Measurements from ENCODE around the gene SMYD3. TPM values are rescaled to one million over a fixed set of nuclear protein-coding genes. Genes with fewer than 3 reads are reported as not detected.
"Not testable (repeated sequence)": the region's sequence is repeated elsewhere in the genome, so short reads cannot be mapped to it uniquely, and the experiment has no call there.

Gene SMYD3
- total RNA-seq, 1 donor from 2014 or later = 18.8 TPM

DNA sequence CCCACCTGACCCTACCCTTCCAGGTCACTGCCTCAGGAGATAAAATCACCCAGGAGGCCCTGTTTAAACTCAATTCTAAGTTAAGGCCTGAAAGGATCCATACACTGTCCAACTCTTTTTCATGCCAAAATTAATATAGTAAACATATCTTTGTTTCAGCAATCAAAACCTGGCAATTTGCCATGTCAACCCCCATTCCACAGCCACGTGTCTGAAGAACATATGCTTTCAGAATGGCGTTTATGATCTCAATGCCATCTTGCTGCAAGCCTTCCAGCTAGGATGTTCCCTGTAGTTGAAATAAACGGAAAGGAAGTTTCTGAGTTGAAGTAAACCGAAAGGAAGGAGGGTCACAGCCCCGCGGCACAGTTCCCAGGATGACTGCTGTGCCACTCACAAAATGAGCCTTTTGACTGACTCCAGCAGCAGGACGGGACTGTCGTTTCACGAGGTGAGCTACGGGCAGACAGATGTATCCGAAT is 472.0 kb downstream of the SMYD3 start:
- no peak for DNase-seq (ENCODE audit: low spot score)

DNA sequence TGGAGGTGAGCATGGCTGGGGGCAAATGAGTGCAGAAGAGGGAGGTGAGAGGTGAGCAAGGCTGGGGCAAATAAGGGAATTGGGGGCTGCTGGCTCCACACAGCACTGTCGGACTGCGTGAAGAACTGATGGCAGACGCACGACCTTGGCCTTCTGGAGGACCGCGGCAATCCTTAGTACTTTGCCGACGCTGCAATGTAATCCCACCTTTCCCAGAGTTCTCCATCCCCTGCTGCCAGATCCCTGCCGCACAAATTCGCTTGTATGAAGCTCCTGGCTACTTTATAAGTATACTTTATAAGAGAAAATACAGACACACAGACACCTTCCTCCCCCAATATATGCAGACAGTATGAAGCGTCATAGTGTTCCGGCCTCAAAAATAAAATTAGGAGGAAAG is 472.4 kb downstream of the SMYD3 start:
- no peak for DNase-seq (ENCODE audit: low spot score)

DNA sequence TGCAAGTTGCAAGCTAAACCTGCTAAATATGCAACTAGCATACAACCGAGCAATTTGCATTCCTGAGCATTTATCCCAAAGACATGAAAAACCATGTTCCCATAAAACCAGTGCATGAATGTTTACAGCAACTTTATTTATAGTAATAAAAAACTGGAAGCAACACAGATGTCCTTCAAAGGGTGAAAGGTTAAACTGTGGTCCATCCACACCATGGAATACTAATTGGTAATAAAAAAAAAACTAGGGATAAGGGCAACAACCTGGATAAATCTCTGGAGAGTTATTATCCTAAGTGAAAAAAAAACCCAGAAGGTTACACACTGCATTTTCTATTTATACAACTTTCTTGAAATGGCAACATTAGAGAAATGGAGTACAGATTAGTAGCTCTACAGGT is 474.1 kb downstream of the SMYD3 start:
- no peak for DNase-seq (ENCODE audit: low spot score)

DNA sequence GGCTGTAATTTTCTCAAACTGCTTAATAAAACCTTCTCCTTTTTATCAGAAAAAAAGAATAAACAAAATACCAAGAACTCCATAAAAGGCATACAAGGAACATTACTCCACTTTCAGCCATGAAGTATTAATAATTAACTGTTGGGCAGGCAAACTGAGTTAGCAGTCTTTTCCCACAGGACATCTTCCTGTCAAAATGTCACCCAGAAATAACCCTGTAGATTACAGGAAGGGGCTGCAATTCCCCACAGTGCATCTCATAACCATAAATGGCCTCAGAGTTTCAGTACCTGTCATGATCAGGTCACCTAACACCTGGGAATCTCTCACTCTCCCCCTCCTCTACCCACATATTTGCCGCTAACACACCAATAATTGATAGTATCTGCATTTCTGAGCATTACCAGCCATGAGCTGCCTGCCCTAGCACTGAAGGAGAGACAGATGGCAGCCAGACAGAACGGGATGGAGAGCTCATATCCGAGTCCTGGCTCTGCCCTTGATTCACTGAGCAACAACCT is 475.0 kb downstream of the SMYD3 start:
- DNase-seq (ENCODE audit: low spot score) = no peak

DNA sequence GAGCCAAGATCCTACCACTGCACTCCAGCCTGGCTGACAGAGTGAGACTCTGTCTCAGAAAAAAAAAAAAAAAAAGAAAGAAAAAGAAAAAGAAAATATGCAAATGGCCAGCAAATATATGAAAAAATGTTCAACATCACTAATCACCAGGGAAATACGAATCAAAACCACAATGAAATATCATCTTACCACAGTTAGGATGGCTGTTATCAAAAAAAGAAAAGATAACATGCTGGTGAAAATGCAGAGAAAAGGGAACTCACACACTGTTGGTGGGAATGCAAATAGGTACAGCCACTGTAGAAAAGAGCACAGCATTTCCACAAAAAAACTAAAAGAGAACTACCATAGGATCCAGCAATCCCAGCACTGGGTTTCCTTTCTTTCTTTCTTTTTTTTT is 477.5 kb downstream of the SMYD3 start:
- DNase-seq (ENCODE audit: low spot score) = no peak

DNA sequence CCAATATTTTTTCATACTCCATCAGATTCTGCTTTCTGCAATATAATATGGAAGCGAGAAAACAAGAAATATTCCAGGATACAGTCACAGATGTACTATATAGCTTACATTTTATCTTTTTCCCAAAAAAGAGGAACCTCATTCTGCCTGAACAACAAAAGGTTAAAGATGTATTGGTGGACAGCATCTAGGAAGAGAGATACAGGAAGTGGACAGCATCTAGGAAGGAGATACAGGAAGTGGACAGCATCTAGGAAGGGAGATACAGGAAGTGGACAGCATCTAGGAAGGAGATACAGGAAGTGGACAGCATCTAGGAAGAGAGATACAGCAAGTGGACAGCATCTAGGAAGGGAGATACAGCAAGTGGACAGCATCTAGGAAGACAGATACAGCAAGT is 483.0 kb downstream of the SMYD3 start:
- DNase-seq (ENCODE audit: low spot score) = not testable (repeated sequence)

DNA sequence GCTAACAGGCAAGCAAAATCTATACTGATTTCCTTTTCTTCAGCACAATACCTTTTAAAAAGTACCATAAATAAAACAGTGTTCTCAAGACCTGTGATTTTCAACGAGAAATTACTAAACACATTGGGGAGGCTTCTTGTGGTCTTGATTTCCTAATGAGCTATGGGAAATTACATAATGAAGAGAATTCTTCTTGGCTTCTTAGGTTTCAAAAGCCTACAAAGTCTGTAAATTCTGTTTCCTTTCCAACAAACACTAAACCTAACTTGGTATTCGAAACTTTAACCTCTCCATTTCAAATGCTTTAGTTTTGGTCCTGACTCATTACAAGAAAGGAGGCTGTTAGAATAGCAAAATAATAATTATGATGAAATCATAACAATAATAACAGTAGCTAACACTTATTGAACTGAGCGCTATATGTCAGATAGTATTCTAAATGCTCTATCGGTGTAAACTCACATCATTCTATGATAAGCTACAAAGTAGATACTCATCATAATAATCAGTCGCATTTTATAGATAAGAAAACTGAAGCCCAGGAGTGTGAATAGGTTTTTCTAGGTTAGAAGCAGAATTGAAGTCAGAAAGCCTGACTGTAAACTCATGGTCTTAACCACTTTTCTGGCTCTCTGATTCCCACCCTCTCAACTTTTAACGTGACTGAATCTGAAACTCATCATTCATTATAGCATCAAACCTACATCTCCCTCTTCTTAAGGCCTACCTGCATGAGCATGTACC is 486.7 kb downstream of the SMYD3 start:
- DNase-seq (ENCODE audit: low spot score) = no peak

DNA sequence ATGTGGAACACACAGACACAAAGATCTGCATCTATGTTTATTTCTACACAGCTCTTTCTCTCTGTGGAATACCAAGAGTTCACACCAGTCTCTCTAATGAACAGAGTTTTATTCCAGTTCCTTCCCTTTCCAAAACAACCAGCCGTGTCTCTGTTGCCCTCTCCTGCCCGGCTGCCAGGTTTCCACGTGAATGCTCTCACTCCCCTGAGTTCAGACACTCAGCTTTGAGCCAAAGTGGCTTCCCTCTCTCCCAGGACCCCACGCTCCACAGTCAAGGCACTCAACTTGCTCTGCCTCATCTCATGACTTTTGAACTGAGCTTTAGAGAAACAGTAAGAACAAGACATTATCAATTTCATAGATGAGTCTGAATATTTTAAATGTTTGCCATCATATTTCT is 488.9 kb downstream of the SMYD3 start:
- DNase-seq (ENCODE audit: low spot score) = no peak

DNA sequence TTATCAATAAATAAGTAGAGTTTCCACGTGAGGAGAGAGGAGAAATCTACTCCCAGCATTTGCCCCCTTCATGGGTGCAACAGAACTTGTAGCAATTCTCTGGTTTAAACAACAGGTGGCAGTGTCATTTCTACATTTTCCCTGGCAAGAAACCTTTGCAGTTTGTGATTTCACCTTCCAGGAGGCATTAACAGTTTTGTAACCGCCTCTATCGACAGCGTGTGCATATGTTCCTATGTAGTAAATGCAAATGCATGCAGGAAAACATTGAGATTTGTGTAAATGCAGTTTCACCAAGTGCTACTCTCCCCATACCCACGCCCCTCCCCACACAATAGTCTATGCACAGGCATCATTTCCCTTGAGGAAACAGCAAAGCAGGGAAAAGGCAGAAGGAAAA is 494.7 kb downstream of the SMYD3 start:
- DNase-seq (ENCODE audit: low spot score) = no peak

DNA sequence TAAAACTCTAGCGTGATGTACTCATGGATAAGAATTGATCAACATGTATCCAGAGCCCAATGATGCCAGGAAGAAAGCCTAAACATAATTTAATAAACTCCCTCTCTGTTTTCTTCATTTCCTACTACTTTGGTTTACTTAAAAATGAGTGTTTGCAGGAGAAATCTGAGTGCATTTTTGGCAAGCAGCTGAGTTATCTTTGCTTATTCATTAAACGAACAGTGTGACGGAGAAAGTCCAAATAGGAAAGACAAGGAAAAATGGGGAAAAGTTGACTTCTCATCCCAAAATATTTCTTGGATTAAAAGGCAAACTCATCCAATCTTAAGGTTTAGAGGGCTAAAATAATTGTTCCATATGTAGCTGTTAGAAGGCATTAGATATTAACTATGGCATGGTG is 496.7 kb downstream of the SMYD3 start:
- no peak for DNase-seq (ENCODE audit: low spot score)

DNA sequence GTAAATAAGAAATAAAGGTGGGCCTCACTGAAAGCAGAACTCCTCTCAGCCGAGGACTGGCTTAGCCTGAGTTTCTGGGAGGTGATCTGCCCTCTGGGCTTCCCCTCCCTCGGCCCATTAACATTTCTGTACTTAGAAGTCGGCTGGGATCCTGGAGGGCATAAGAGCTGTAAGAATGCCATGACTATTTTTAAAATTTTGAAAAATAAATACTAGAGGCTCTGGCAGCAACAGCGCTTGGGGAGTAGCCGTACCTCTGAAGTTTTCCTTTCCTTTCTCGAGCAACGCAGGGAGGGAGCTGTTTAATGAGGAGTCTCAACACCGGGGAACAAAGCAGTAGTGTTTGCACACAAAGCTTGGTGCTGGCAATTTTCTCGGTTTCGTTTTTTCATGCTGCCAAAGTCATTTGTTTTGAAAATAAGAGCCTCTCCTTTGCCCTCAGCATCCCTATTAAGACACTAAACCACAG is 498.7 kb downstream of the SMYD3 start:
- no peak for DNase-seq (ENCODE audit: low spot score)

DNA sequence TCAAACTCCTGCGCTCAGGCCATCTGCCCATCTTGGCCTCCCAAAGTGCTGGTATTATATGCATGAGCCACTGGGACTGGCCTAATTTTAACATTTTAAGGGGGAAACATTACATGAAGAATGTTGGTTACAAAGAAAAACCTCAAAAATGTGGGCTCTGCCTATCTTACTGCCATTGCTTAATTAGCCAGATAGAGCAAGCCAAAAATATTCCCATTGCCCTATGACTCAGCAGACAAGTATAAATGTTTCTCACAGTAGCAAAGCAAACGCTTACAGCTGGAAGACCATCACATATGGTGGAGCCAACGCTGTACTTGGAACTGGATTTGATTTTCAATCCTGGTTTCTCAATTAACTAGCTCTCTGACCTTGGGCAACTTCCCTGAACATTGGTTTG is 502.0 kb downstream of the SMYD3 start:
- no peak for DNase-seq (ENCODE audit: low spot score)

DNA sequence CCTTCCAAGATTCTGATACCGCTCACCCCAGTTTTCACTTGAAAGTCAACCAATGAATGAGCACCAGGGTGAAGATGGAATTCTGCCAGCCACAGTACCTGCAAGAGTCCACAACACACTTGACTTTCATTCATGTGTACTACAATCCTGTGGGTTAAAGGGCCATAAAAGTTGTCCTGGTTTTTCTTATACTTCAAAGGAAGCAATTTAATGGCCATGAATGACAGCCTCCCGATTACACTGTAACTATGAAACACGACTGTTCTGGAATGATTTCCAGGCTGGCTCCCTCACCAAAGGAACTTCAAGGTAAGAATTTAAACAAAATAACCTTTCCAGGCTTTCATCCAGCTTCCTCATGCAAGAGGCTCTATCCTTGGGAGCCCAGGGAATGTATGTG is 502.8 kb downstream of the SMYD3 start:
- DNase-seq (ENCODE audit: low spot score) = no peak

DNA sequence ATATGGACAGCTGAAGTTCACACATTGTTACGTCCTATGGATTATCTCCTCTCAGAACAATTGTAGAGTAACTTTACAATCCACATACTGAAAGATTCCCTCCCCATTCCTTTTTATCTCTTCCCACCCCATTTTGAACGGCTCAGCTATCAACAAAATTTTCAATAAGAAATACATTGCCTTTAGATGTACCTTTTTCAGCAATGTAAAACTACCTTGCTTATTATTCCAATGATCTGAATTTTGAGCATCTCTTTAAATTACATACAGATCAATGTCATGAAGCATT is 503.7 kb downstream of the SMYD3 start:
- no peak for DNase-seq (ENCODE audit: low spot score)

DNA sequence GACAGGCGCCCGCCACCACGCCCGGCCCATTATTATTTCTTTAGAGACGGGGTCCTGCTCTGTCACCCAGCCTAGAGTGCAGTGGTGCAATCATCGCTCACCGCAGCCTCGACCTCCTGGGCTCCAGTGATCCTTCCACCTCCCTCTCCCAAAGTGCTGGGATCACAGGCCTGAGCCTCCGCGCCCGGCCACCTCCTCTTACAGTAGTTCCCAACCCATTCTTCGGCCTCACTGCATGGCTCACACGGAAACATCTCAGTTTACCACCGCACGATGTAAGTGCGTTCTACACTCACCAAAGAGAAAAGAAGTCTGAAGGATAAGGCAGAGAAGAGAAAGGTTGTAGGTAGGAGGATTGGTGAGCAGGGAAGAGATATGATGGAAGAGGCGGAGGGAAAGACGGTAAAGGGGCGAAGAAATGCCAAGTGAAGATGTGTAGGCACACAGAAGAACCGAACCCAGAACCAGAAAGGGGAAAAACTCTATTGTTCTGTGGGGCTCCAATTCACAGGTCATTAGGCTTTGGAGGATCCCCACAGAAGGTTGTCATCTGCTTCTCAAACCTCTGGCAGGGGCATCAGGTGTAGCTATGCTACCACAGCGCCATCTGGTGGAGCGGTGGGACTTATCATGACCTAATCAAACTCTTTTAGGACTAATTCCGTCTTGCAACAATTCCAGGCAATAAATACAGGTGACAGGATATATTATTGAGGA is 504.2 kb downstream of the SMYD3 start:
- peak; percentile 85 for DNase-seq (ENCODE audit: low spot score)

DNA sequence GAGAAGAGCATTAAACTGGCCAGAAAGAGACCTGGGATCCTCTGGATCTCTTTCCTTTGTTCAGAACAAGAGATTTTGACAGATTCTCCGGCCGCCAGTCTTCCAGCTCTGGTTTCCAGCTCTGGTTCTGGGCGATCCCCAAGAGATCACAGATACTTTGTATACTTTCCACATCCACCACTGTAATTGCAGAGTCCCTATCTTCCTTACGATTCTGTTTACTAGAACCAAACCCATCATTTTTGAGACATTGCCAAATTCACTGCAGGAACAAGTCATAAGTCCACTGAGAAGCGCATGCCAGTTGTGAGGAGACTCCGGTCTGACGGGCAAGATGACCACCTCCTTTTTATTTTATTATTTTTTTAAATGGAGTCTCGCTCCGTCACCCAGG is 505.2 kb downstream of the SMYD3 start:
- no peak for DNase-seq (ENCODE audit: low spot score)

DNA sequence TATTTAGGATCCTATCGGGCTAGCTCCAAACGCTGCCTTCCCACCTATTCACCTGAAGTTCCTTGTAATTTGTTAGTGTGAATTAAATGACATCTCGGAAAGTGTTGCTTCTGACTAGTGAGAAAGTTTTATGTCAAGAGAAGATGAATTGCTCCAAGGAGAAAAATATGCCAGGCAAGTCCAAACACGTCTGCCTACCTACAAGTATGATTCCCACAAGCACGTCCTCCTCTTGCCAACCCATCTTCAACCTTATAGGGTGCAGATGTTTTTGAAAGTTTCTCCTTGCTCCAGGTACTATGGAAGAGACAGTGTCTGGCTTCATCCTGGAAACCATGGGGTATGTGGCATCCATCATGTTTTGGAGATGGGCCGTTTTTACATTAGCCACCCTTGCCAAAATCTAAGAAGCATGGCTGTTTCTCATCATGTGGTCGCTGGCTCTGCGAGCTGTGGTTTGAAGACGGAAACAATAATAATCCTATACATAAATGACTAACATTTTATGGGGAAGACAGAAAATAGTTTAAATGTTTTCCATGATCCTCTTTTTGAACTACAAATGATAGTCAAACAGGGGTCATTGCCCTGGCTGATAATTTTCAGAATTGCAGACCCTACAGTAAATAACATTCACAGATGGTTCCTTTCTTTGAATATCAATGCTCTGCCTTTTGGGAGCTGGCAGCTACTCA is 505.8 kb downstream of the SMYD3 start:
- DNase-seq (ENCODE audit: low spot score) = no peak

DNA sequence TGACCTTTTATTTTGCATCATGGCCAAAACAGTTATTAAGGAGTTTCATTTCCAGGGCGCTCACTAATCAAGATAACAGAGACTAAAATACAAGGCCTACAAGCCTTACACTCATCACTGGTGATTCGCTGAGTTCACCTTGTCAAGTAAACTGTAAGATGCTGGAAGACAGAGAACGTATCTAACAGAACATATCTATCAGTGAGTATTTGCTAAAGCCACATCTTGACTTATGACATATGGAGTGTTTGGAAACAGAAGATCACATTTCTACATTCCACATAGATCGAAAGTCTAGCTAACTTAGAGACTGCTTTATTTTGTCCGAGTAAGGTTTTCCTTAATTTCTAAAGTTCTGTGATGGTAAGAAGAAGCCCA is 506.5 kb downstream of the SMYD3 start:
- DNase-seq (ENCODE audit: low spot score) = no peak

DNA sequence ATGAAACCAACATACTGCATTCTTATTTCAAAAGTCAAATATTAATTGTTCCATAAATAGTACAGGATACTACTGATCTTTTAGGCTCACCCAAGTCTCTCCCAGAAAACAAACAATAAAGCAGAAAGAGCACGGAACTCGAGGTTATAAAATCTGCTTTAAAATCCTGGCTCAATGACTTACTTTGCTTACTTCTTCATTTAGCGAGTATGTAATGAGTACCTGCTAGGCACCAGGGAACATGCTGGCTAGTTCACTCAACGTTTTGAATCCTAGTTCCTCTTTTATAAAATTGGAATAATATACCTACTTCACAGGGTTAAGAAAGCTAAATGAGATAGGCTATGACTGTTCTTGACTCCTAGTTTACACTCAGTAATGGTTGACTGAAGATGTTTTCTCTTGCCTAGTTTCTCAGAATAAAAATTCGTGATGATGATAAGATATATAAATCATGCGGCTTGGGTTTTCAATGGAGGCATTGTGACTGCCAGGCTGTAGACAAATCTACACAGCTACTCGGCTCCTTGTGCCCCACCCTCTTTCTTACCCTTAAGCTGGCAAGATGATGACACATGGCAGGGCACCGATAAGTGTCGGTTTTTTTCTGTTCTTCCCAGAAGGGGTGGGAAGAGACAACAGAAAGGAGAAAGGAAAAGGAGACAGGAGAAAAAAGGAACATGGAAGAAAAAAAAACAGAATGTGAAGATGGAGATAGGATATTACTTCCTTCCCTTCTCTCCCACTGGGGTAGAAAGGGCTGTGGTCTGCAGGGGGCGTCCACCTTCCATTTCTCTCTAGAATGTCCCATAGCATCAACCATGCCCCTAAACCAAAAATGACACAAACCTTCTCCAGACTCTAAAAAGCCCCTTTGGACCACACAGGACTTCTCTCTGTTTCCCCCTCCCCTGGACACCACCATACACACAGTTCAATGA is 507.1 kb downstream of the SMYD3 start:
- no peak for DNase-seq (ENCODE audit: low spot score)

DNA sequence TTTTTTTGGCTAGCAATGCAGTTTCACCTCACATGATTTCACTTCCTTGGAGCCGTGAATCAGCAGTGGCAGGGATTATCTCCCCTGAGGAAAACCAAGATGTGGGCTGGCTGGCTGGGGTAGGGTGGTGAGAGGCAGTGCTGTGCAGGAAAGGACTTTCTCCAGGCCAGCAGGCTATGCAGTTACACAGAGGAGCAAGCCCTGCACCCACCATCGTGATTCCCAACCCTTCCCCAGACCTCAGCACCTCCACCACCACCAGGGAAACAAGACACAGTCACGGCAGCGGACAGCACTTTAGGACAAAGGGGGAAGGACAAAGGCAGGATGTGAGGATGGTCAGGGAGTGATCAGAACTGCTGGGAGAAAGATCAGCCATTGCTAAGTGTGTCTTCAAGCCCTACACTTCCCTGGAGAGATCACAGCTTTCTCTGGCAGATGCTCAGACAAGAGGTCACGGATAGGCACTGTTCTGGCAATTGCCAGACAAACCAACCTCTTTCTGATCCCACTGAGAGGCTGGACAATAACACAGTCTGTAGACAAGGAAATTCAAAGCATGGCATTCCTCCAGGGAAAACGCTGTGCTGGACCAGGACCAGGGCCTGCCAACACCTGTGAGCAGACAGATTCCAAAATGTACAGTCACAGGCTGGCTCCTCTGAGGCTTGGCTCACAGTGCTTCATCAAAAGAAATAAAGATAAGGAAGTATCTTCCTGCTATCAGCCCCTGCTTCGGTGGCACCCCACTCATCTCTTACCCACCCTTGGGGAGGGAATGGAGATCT is 509.4 kb downstream of the SMYD3 start:
- peak; percentile 42 for DNase-seq (ENCODE audit: low spot score)

DNA sequence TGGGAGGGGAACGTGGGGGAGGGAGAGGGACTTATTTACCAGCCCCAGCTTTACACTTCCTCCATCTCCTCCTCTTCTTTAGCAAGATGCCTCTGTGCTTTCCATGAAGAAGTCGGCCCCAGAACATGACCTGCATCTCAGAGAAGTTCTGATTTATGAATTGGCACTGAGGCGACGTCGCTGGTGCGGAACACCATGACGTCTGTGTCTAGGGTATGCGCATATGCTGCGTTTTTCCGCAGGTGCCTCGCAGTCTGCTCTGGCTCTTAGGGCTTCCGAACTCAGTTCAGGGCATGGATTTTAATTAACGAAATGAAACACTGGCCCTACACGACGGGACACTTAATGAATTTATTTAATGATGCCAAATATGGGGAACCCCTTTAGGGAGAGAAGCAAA is 510.3 kb downstream of the SMYD3 start:
- DNase-seq (ENCODE audit: low spot score) = no peak

All from mucosa of gallbladder (tissue), 1 donor.